NCI-H2029 treated with DMSO at 0.1 percent for 48 hours (cell line): Measurements from ENCODE around the gene ZCCHC10.
"Not testable (repeated sequence)": the region's sequence is repeated elsewhere in the genome, so short reads cannot be mapped to it uniquely, and the experiment has no call there.

Source experiments
- DNase-seq: peaks from one replicate; lab custom pipeline; 2025; lab: John Stamatoyannopoulos, UW

Gene ZCCHC10

DNA sequence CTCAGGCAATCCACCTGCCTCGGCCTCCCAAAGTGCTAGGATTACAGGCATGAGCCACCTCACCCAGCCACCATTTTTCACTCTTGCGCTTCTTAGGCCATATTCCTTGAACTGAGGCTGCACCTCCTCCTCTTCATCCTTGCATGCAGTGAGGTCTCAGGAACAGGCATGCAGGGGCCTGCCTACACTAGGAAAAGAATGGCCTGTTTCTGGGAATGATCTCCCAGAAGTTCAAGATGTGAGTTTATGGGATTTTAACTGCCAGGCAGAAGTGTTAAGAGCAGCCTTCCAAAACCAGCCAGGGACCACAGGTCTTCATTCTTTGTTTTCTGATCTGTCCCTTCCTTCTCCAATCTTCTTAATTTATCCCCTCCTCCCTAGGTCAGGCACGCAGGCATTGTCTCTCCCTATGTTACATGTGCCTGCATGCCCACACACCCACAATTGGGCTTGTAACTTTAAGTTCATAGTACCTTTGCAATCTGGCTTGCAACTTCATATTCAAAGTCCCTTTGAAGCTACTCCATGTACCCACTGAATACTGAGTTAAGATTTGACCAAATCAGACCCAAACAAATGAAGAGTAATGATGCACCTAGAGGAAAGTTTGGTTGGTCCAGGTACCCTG is 14.9 kb upstream of the ZCCHC10 start:
- DNase-seq: no peak

DNA sequence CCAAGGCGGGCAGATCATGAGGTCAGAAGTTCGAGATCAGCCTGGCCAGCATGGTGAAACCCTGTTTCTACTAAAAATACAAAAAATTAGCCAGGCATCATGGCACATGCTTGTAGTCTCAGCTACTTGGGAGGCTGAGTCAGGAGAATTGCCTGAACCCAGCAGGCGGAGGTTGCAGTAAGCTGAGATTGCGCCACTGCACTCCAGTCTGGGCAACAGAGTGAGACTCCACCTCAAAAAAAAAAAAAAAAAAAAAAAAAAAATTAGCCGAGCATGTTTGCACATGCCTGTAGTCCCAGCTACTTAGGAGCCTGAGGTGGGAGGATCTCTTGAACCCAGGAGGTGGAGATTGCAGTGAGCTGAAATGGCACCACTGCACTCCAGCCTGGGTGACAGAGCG is 10.3 kb upstream of the ZCCHC10 start:
- not testable (repeated sequence) for DNase-seq

DNA sequence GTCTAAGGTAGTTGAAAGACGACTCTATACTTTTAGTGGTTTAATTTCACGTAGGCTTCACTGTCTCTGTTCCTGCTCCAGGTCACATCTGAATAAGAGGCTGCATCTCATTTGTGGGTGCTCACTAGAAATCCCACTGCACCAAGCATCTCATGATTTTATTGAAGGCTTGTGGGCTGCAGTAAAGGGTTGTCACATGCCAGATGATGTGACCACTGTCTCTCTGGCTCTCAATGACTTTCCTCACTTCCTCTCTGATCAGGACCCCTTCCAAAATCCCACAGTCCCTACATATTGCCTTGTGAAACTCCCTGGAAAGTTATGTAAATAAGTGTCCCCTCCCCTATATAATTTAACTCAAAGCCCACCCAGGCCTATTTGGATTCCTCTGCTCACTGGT is 8.9 kb upstream of the ZCCHC10 start:
- no peak for DNase-seq

DNA sequence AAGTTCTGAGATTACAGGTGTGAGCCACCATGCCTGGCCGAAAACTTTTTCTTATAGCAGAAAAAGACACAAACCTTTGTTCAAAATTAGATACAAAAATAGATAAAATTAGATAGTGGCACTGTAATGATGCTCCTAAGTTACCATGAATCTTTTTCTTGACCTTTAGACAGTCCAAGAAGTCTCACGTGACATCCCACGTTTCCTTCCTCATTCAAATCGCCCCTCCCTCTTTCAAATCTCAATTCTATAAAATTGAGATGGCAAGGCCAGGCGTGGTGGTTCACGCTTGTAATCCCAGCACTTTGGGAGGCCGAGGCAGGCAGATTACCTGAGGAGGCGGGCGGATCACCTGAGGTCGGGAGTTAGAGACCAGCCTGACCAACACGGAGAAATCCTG is 7.7 kb upstream of the ZCCHC10 start:
- no peak for DNase-seq

DNA sequence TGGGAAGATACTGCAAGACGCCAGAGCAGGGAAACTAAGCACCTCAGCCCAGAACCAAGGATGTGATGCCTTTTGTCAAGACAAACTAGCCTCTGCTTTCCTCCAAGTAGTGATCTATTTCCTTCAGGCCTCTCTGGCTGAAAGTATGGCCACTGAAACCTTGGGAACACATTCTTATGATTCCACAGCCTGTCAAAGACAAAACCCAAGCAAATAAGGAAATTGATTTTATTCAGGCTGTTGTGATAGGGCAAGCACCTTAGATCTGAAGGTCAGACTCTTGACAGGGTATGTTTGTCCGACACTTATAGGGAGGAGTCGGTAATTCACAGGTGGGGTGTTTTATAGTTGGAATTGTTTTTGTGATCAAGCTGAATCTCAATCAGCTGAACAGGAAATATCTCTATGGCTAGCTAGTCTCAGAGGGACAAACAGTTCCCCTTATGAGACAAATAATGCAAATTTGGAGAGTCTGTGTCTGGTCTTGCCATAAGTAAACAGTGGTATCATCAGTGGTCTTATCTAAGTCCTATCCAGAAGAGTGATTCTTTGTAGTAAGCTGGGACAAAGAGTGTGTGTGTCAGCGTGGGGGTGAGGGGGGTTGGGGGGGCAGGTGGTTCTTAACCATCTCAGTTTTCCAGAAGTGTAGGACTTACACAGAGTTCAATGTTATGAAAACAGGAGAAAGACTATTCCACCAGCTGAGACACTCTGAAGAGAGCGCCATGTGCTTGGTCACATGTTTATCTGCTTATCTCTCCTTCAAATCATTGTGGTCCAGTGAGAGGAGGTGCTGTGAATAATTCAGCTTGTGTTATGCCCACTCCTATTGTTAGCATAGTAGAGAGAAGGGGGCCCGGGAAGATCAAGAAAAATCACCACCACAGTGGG is 6.7 kb upstream of the ZCCHC10 start:
- no peak for DNase-seq

DNA sequence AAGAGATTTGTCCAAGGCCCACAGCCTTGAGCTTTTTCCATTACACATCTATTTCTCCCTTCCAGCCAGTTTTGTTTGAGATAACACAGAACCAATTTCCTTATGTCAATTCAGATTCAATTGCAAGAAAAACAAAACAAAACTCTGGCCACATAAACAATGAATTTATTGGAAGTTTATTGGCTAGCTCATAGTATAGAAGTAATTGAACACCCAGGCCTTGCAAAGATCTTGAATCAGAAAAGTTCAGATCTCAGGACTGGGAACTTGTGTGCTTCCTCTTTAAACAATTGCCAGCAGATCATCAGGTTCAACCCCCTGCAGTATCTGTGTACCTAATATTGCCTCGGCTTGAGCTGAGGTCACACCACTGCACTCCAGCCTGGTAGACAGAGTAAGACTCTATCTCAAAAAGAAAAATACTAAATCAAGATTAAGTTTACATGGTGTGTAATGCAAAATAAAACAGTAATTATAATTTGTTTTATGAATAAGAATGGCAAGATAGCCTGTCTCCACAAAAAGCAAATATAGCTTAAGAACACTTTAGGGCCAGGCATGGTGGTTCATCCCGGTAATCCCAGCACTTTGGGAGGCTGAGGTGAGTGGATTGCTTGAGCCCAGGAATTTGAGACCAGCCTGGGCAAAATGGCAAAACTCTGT is 4.1 kb upstream of the ZCCHC10 start:
- DNase-seq: no peak

DNA sequence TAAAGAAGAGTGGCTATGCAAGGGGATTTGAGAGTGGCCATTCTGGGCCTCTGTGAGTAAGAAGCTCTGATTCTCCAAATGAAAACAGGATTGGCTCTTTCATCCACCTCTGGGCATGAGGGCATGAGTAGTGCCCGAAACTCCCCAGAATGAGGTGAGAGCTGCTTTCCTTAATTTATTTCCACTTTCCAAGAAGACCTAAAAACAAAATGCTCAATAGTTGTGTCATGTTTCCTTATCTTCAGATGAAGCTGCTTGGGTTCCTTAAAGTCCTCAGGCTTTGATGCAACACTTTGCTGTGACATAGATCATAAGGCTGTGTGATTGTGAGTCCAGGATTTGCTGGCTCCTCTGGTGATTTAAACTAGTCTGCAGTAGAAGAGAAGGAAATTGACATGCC is 3.1 kb upstream of the ZCCHC10 start:
- DNase-seq: no peak

DNA sequence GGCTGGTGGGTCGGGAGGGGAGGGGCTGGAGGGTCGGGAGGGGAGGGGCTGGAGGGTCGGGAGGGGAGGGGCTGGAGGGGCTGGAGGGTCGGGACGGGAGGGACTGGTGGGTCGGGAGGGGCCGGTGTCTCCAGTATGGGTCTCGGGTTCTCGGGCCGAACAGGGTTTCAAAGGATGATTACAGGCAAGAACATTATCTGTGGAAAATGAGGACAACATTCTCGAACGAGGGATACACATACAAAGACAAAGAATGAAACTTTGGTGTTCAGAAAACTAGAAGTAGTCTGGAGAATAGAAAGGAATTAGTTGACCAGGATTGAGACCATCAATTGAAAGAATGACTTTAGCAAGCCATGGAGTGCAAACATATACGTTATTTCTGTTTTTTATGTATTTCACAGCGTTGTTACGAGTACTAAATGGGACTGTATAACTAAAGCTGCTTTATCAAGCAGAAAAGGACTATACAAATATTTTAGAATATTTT is 360 bp upstream of the ZCCHC10 start:
- DNase-seq: no peak

DNA sequence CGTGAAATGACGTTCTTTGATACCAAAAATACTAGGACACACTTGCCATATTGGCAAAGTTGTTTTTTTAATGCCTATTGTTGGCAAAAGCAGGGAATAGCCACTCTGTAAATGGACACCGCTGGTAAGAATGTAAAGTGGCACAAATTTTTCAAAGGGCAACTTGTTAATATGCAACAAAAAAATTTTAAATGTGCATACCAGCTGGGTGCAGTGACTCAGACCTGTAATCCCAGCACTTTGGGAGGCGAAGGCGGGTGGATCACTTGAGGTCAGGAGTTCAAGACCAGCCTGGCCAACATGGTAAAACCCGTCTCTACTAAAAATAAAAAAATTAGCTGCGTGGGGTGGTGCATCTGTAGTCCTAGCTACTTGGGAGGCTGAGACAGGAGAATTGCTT is 6.9 kb downstream of the ZCCHC10 start:
- DNase-seq: not testable (repeated sequence)

DNA sequence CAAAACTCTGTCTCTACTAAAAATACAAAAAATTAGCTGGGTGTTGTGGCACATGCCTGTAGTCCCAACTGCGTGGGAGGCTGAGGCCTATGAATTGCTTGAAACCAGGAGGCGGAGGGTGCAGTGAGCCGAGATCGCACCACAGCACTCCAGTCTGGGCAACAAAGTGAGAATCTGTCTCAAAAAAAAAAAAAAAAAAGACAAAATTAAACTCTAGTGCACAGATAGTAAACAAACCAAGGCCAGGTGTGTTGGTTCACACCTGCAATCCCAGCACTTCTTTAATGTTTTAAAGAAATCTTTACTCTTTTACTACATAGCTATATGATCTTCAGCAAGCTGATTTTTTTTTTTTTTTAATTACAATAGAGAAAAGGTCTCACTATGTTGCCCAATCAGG is 8.4 kb downstream of the ZCCHC10 start:
- no peak for DNase-seq

DNA sequence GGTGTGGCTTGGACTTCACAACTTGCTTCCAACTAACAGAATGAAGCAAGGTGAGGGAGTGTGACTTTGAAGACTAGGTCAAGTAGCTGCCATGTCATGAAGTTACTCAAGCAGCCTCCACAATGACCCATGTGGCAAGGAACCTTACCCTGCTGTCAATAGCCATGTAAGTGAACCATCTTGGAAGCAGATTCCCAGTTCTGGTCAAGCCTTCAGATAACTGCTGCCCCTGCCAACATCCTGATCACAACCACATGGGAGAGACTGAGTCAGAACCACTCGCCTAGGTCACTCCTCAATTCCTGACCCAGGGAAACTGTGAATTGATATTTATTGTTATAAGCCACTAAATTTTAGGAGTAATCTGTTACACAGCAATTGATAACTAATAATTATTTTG is 10.9 kb downstream of the ZCCHC10 start:
- DNase-seq: no peak

DNA sequence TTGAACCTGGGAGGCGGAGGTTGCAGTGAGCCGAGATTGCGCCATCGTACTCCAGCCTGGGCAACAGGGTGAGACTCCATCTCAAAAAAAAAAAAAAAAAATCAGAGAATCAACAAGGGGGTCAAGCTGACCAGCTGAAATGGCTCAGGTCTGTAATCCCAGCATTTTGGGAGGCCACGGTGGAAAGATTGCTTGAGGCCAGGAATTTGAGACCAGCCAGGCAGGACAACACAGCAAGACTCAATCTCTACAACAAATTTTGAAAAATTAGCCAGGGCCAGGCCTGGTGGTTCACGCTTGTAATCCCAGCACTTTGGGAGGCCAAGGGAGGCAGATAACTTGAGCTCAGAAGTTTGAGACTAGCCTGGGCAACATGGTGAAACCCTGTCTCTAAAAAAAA is 17.9 kb downstream of the ZCCHC10 start:
- not testable (repeated sequence) for DNase-seq

DNA sequence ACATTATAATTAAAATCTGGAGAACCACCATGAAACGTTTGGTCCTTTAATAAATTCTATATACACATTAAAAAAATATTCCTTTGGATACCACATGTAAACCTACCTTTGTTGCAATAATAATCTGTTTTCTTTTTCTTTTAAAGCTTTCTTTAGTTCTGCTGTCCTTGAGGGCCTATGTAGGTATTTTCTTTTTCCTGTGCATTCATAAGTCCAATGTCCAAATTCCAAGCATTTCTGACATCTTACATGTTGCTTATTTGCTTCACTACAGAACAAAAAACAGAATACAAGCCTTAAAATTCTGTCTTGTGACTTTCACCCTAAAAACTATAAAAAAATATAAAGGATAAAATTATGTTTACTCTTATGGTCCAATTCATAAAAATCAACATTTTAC is 19.7 kb downstream of the ZCCHC10 start:
- no peak for DNase-seq

DNA sequence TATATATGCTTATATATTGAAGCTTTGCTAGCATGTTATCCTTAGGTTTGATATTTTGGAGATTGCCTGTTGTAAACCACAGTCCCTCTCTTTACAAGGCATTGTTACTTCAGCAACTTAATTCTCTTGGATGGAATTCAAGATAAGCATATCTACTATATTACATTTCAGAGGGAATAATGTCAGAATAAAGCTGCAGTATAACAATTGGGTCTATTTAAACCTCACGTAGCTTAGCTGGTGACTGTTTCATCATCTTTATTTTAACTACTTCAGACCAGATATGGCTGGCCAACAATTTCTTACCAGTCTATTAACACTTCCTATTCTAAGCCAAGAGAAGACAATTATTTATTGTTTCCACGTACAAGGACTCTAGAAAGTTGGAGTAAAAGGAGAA is 27.1 kb downstream of the ZCCHC10 start:
- no peak for DNase-seq

DNA sequence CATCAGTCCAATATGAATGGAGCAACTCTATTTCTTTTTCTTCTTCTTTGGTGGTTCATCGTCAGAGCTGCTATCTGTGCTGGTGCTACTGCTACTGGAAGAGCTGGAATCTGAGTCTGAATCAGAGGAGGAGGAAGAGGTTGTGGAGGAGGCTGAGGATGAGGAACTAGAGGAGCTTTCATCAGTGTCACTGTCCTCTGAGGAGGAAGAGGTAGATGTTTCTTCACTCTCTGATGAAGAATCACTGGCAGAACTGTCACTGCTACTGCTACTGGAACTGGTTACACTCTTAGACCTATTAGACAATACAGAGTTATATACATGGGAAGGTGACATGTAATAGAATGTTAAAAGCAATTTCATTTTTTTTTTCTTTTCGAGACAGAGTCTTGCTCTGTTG is 27.8 kb downstream of the ZCCHC10 start:
- no peak for DNase-seq

DNA sequence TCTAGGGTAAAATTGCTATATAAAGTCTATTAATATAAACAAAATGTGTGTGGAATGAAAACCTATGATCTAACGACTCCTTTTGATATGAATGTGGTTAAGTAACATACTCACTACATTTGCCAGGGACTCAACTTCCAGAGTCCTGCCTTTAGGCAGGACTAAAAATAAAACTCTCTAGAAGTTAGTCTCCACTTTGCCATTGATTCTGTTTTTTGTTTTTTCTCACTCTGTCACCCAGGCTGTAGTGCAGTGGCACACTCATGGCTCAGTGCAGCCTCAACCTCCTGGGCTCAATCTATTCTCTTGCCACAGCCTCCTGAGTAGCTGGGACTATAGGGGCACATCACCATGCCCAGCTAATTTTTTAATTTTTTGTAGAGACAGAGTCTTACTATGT is 30.0 kb downstream of the ZCCHC10 start:
- no peak for DNase-seq

DNA sequence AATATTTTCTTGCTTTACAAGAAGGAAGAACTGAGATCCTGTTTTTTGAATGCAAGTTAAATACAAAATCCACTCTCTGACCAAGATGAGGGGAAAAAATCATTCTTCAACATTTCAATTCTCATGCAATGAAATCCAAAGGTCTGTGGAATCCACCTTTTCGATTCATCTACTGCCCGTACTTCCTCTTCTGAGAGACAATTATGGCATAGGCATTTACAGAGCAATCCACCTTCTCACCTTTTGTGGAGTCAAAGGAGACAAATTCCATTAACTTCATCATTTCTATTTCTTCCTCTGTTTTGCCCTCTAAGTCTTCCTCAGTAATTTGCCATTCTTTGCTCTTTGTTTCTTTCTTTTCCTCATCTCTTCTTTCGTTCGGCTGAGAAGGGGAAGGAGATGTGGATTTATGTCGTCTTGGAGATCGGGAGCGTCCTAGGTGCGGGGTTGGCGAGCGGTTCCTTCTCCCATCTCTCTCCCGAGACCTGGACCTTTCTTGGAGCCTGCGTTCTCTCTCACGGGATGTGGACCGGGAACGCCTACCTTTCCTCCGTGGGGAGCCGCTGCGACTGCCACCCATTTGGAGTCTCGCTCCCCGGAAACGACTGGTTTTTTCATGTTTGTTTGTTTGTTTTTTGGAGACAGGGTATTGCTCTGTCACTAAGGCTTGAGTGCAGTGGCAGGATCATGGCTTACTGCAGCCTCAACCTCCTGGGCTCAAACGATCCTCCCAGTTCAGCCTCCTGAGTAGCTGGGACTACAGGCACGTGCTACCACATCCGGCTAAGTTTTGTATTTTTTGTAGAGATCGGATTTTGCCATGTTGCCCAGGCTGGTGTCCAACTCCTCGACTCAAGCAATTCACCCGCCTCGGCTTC is 38.6 kb downstream of the ZCCHC10 start:
- no peak for DNase-seq

DNA sequence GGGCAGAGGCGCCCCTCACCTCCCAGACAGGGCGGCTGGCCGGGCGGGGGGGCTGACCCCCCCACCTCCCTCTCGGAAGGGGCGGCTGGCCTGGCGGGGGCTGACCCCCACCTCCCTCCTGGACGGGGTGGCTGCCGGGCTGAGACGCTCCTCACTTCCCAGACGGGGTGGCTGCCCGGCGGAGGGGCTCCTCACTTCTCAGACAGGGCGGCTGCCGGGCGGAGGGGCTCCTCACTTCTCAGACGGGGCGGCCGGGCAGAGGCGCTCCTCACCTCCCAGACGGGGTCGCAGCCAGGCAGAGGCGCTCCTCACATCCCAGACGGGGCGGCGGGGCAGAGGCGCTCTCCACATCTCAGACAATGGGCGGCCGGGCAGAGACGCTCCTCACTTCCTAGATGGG is 43.4 kb downstream of the ZCCHC10 start:
- DNase-seq: not testable (repeated sequence)

DNA sequence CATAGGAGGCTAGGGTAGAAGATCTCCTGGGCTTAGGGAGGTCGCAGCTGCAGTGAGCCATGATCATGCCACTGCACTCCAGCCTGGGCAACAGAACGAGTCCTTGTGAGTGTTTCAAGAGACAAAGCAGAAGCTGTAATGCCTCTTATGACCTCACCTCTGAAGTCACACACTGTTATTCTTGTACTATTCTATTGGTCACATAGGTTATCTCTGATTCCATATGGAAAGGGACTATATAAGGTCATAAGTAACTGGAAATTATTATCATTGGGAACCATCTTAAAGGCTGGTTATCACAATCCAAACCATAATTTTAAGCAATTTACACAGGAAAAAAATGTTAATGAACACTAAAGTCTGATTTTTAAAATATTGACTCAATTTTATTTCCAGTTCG is 45.1 kb downstream of the ZCCHC10 start:
- DNase-seq: no peak

DNA sequence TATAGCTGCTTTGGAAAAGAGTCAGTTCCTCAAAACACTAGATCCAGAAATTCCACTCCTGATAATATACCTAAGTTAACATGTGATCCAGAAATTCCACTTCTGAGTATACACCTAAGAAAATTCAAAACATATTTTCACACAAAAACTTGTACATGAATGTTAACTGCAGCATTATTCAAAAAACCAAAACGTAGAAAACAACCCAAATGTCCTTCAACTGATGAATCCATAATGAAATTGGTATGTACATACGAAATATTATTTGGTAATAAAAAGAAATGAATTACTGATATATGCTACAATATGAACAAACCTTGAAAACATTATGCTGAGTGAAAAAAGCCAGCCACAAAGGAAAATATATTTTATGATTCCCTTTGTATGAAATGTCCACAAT is 46.4 kb downstream of the ZCCHC10 start:
- no peak for DNase-seq

DNA sequence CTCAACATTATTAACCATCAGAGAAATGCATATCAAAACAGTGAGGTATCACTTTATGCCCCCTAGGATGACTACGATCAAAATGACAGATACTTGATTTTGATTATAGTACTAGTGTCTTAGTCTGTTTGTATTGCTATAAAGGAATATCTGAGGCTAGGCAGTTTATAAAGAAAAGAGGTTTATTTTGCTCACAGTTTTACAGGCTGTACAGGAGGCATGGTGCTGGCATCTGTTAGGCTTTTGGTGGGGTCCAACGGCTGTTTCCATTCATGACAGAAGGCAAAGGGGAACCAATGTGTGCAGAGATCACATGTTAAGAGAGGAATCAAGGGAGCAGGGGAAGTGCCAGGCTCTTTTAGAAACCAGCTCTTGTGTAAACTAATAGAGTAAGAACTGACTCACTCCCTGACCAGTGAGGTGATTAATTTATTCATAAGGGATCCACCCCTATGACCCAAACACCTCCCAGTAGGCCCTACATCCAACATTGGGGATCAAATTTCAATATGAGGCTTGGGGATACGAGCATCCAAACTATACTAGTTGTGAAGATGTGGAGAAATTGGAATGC is 46.9 kb downstream of the ZCCHC10 start:
- no peak for DNase-seq

DNA sequence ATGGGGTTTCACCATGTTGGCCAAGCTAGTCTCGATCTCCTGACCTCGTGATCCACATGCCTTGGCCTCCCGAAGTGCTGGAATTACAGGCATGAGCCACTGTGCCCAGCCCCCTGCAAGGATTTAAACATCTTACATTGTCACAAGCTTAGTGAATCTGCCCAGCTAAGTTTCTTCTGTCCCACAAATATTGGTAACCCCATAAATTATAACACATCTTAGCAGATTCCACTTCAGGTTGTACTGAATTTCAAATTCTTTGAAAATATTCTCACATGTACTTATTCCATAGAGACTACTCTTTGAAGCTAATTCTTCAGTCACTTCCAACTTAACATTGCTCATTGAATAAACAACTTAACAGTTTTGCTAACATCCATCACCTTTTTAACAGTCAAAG is 49.5 kb downstream of the ZCCHC10 start:
- DNase-seq: no peak
